Heart right ventricle (tissue), 16 donors: ENCODE results near the gene GID4. TPM values are rescaled to one million over a fixed set of nuclear protein-coding genes. Genes with fewer than 3 reads are reported as not detected.
A peak's percentile ranks its signal among the peaks of the same experiment; 100 is the strongest.

Experiments used
- ATAC-seq, 8 donors: fragments of 200-7000 bp; cut with Tn5 transposase; one replicate each; pipeline ENCODE4 v1.9.1; 2020; ENCODE audit warnings: mild to moderate bottlenecking in 8 of 8, moderate library complexity in 8 of 8, moderate number of reproducible peaks in 1 of 8
- DNase-seq, 2 donors: peaks; one replicate each; pipeline ENCODE4 v3.0.0-alpha.2; 2020
- H3K27ac ChIP-seq, 10 donors: fragments of 200-600 bp; sonication (generic) in 2 of 10; one replicate each; pipeline versions ENCODE4 v1.5.0 to v1.8.0; 2020 to 2022; ENCODE audit warnings: mild to moderate bottlenecking in 3 of 10
- H3K27me3 ChIP-seq, 7 donors: fragments of 200-600 bp; one replicate each; pipeline ENCODE4 v1.8.0; 2021 to 2022; ENCODE audit warnings: mild to moderate bottlenecking in 2 of 7
- H3K36me3 ChIP-seq, 9 donors: fragments of 200-600 bp; sonication (generic) in 1 of 9; one replicate each; pipeline versions ENCODE4 v1.5.0 to v1.8.0; 2020 to 2022; ENCODE audit warnings: mild to moderate bottlenecking in 2 of 9
- H3K4me1 ChIP-seq, 9 donors: fragments of 200-600 bp; sonication (generic) in 1 of 9; one replicate each; pipeline versions ENCODE4 v1.5.0 to v1.8.0; 2020 to 2022; ENCODE audit warnings: mild to moderate bottlenecking in 4 of 9
- H3K4me3 ChIP-seq, 10 donors: fragments of 200-600 bp; sonication (generic) in 2 of 10; one replicate each; pipeline versions ENCODE4 v1.5.0 to v1.8.0; 2020 to 2022; ENCODE audit warnings: mild to moderate bottlenecking in 7 of 10, moderate library complexity in 2 of 10
- H3K9me3 ChIP-seq, 11 donors: fragments of 200-600 bp in 10 of 11; sonication (generic) in 2 of 11; one replicate each; pipeline versions ENCODE4 v1.5.0 to v1.8.0; 2013 to 2022; ENCODE audit warnings: mild to moderate bottlenecking in 2 of 11, control low read depth in 1 of 11, moderate library complexity in 1 of 11
- CTCF ChIP-seq, 9 donors: fragments of 200-600 bp; sonication (generic) in 2 of 9; IDR thresholded peaks; one replicate each; pipeline versions ENCODE4 v1.5.0 to v1.8.0; 2021 to 2022; ENCODE audit warnings: antibody characterized with exemption in 9 of 9, mild to moderate bottlenecking in 5 of 9, moderate library complexity in 1 of 9
- WGBS, 2 donors: extraction: QIAGEN DNeasy Blood & Tissue Kit; methylation state at CpG; one replicate each; pipeline ENCODE4 v1.1.7; 2013; ENCODE audit warnings: inconsistent platforms in 1 of 2; 5-methylcytosine and 5-hydroxymethylcytosine counted together
- intact Hi-C, 10 donors: fragments of 100-400 bp; cut with DNase I; formaldehyde crosslinking; loops; one replicate each; pipeline versions ENCODE4 v1.11.1 to v1.14.2; 2022
- polyA plus RNA-seq, 2 donors: library from polyadenylated mRNA; stranded (reverse); fragments of 200-250 nt; gene quantifications; one replicate each; pipeline ENCODE4 v1.2.3, GENCODE V29; 2013
- total RNA-seq, 10 donors: library from RNA; stranded (reverse); fragmentation: NEBNext Ultra II Directional in 3 of 10; extraction: Animal tissue kit (Norgen Biotek cat#: 25700) in 3 of 10; gene quantifications; one replicate each; pipeline versions ENCODE4 v1.2.1 to v1.2.4, GENCODE V29; 2021 to 2023
- donor health status: Arrhythmogenic right ventricular cardiomyopathy.
- donor health status: ischemic (EF 13 %, LVEDD 7.1; RV severe dilation, severe dysfunction).
- donor health status: healthy with polysubstance abuse.
- donor health status: DM: no; HTN: yes; CAD: no.
- donor health status: DM: no; HTN: no; CAD: no.
- donor health status: ischemic (EF 25% LVEDD 6.9; RV normal size, moderate dysfunction).
- donor health status: ischemic (EF 25% LVEDD 5.7; RV mildly dilated, moderate dysfunction).
- donor health status: healthy.
- donor health status: DM: yes; HTN: yes; CAD: no.
- donor health status: Ischemic cardiomyopathy.
- donor health status: ischemic (EF 35%, LVEDD 5.7; RV mildly dilated, moderate dysfunction).
- donor health status: nonischemic (EF 11% LVEDD 7.7; RV severe dilation, severe dysfunction).
- donor health status: DM: yes; HTN: yes; CAD: no.
- donor health status: PGD.
- donor health status: ischemic (EF 29% LVEDD 5.4; RV normal size, mild dysfunction).
- donor health status: nonischemic (EF 23%, LVEDD 6.1; RV moderate dilation, normal function).

The GID4 gene
- total and polyA plus RNA-seq, 12 donors, result 7.0 to 23.7 (median 17.1) TPM

GRCh38 chr17:18065546-18065945, 26.3 kb downstream of the GID4 start:
- DNase-seq (no peak), ATAC-seq (no peak)
- WGBS, 2 donors, result 95% methylated on average over 11 of the region's 11 CpGs
- Histone ChIP-seq H3K27me3 (no peaks in the 10 kb centered on the region), H3K27ac (no peak overlapping the region), H3K4me1 (no peaks in the 10 kb centered on the region), H3K36me3 (peaks cover 0 to 73% (median 25%) of the 10 kb centered on the region in 9 donors), H3K9me3 (no peaks in the 10 kb centered on the region), H3K4me3 (no peak overlapping the region)
- intact Hi-C loops, result no loop called here
- no peak for TF ChIP-seq CTCF (IDR thresholded peaks at IDR 0.05)

- H3K4me3 ChIP-seq, result no peak overlapping the region
- WGBS, 2 donors, result 96 to 97% methylated on average over 4 of the region's 4 CpGs
- peaks cover 0 to 6% (median 0%) of the 10 kb centered on the region in 9 donors for H3K4me1 ChIP-seq
- no peaks in the 10 kb centered on the region for H3K27me3 ChIP-seq
- ATAC-seq (peak in 1 of 8 donors; percentile 41), DNase-seq (no peak)
- no peaks in the 10 kb centered on the region for H3K9me3 ChIP-seq
- H3K36me3 ChIP-seq, result peaks cover 0 to 60% (median 16%) of the 10 kb centered on the region in 9 donors
- TF ChIP-seq CTCF (IDR thresholded peaks at IDR 0.05), result no peak
- H3K27ac ChIP-seq, result no peak overlapping the region
- intact Hi-C loops, result no loop called here
Measured at GRCh38 chr17:18066866-18067265, 27.7 kb downstream of the GID4 start.

- no peak overlapping the region for H3K4me3 ChIP-seq
- ATAC-seq (no peak), DNase-seq (no peak)
- no peaks in the 10 kb centered on the region for H3K9me3 ChIP-seq
- no peak overlapping the region for H3K27ac ChIP-seq
- H3K27me3 ChIP-seq, result no peaks in the 10 kb centered on the region
- 99 to 100% methylated on average over 2 of the region's 2 CpGs for WGBS, 2 donors
- intact Hi-C loops, result no loop called here
- peaks cover 0 to 38% (median 12%) of the 10 kb centered on the region in 9 donors for H3K36me3 ChIP-seq
- TF ChIP-seq CTCF (IDR thresholded peaks at IDR 0.05), result no peak
- peaks cover 0 to 6% (median 0%) of the 10 kb centered on the region in 9 donors for H3K4me1 ChIP-seq
Measured at GRCh38 chr17:18069101-18069500, 29.9 kb downstream of the GID4 start.

- Histone ChIP-seq H3K36me3 (peaks cover 0 to 20% (median 0%) of the 10 kb centered on the region in 9 donors), H3K9me3 (no peaks in the 10 kb centered on the region), H3K27me3 (peaks cover 0 to 2% (median 0%) of the 10 kb centered on the region in 7 donors), H3K4me3 (peak overlapping the region in 6 of 10 donors; percentile 2 to 23 (median 5)), H3K4me1 (peaks cover 0 to 6% (median 0%) of the 10 kb centered on the region in 9 donors), H3K27ac (no peak overlapping the region)
- intact Hi-C loops, result no loop called here
- TF ChIP-seq CTCF (IDR thresholded peaks at IDR 0.05), result no peak
- ATAC-seq (peak in 1 of 8 donors; percentile 42), DNase-seq (no peak)
- WGBS, 2 donors, result 20 to 24% methylated on average over 8 of the region's 8 CpGs
Measured at GRCh38 chr17:18070861-18071340, 31.7 kb downstream of the GID4 start.
